Measurements from ENCODE around the gene COQ6. TPM values are rescaled to one million over a fixed set of nuclear protein-coding genes. Genes with fewer than 3 reads are reported as not detected.

COQ6 gene
- total RNA-seq, 3 donors from 2014 or later = 37.9 to 64.8 (median 46.9) TPM

- Histone ChIP-seq H3K4me3 (no peak overlapping the region), H3K4me1 (no peaks in the 10 kb centered on the region), H3K27ac (no peak overlapping the region), H3K27me3 (no peaks in the 10 kb centered on the region), H3K9me3 (no peaks in the 10 kb centered on the region), H3K36me3 (no peaks in the 10 kb centered on the region)
- intact Hi-C loops (cut with DNase I; ENCODE audit: low total_unique reads) = no loop called here
- no peak for DNase-seq (ENCODE audit: low spot score in 2 of 2)
- TF ChIP-seq POLR2AphosphoS5 (IDR thresholded peaks at IDR 0.05) (no peak), CTCF (IDR thresholded peaks at IDR 0.05) (no peak), POLR2A (IDR thresholded peaks at IDR 0.05) (no peak)
Observed at GRCh38 chr14:74008843-74009499, 58.9 kb downstream of the COQ6 start.

Other genes with a start within 250 kb of the COQ6 start
- gene PNMA1, start 235.9 kb upstream of the COQ6 start, total RNA-seq = 10 to 100 TPM; 12.1 to 19.3 (median 19.2) TPM
- gene PTGR2, start 98.5 kb upstream of the COQ6 start, total RNA-seq = 10 to 100 TPM; 11.5 to 14.6 (median 12.3) TPM
- 10 to 100 TPM; 47.8 to 71.1 (median 59.0) TPM for gene ZNF410, start 63.4 kb upstream of the COQ6 start, total RNA-seq
- gene FAM161B, start 208 bp upstream of the COQ6 start, total RNA-seq = 10 to 100 TPM in 2 of 3 donors, 1 to 10 TPM in 1; 4.5 to 12.3 (median 11.1) TPM
- 10 to 100 TPM; 10.2 to 52.1 (median 25.0) TPM for gene ENTPD5, start 69.0 kb downstream of the COQ6 start, total RNA-seq
- 10 to 100 TPM; 10.6 to 24.9 (median 18.7) TPM for gene BBOF1, start 69.0 kb downstream of the COQ6 start, total RNA-seq
- 10 to 100 TPM; 26.9 to 78.9 (median 40.7) TPM for gene ALDH6A1, start 134.2 kb downstream of the COQ6 start, total RNA-seq
- gene LIN52, start 134.7 kb downstream of the COQ6 start, total RNA-seq = 10 to 100 TPM; 11.1 to 13.0 (median 11.4) TPM